Measurements from ENCODE around the gene TFRC.
"Not testable (repeated sequence)": the region's sequence is repeated elsewhere in the genome, so short reads cannot be mapped to it uniquely, and the experiment has no call there.

Gene TFRC

GRCh38 chr3:196079682-196080081, 2.2 kb downstream of the TFRC start:
- Histone ChIP-seq H3K9me3 (no peaks in the 10 kb centered on the region), H3K4me3 (no peak overlapping the region), H3K4me1 (peaks cover 0 to 19% (median 8%) of the 10 kb centered on the region in 4 donors), H3K36me3 (peaks cover 3 to 17% (median 9%) of the 10 kb centered on the region in 3 donors), H3K27me3 (no peaks in the 10 kb centered on the region), H3K27ac (no peak overlapping the region)
- no peak for TF ChIP-seq CTCF (IDR thresholded peaks at IDR 0.05)
- DNase-seq = no peak
- intact Hi-C loops (cut with DNase I; ENCODE audit: low total_unique reads) = no loop called here

GRCh38 chr3:196075013-196075412, 6.9 kb downstream of the TFRC start:
- no peak for DNase-seq
- intact Hi-C loops (cut with DNase I; ENCODE audit: low total_unique reads) = loop anchor here (2.0 kb wide), 1 partner anchor 122 kb away; no protein-coding TSS in a partner anchor
- TF ChIP-seq CTCF (IDR thresholded peaks at IDR 0.05) = no peak
- Histone ChIP-seq H3K27ac (no peak overlapping the region), H3K4me3 (no peak overlapping the region), H3K9me3 (no peaks in the 10 kb centered on the region), H3K4me1 (peaks cover 0 to under 1% (median 0%) of the 10 kb centered on the region in 4 donors), H3K36me3 (peaks cover 30 to 61% (median 37%) of the 10 kb centered on the region in 3 donors), H3K27me3 (no peaks in the 10 kb centered on the region)

DNA sequence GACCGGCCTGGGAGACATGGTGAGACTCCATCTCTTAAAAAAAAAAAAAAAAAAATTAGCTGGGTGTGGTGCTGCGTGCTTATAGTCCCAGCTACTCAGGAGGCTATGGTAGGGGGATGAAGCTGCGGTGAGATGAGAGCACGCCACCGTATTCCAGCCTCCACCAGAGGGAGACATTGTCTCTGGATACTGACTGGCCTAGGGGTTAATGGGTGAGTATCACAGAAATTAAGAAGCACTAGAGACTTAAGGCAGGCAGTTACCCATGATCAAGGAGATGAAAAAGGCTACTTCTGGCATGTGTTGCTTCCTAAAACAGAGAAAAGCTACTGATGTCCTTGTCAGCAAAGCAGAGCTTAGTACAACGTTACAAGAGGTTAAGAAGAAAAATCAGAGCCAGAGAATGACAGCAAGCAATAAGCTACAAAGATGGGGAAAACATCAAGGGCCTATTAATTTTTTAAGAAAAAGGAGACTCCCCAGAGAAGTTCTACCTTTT, 8.6 kb downstream of the TFRC start:
- H3K27me3 ChIP-seq = no peaks in the 10 kb centered on the region
- intact Hi-C loops (cut with DNase I; ENCODE audit: low total_unique reads) = no loop called here
- no peak overlapping the region for H3K4me3 ChIP-seq
- H3K36me3 ChIP-seq = peaks cover 33 to 77% (median 38%) of the 10 kb centered on the region in 3 donors
- H3K27ac ChIP-seq = no peak overlapping the region
- DNase-seq = peak in 1 of 2 donors; percentile 50
- TF ChIP-seq CTCF (IDR thresholded peaks at IDR 0.05) = peak; percentile 47 to 67
- H3K9me3 ChIP-seq = no peaks in the 10 kb centered on the region
- H3K4me1 ChIP-seq = no peaks in the 10 kb centered on the region

DNA sequence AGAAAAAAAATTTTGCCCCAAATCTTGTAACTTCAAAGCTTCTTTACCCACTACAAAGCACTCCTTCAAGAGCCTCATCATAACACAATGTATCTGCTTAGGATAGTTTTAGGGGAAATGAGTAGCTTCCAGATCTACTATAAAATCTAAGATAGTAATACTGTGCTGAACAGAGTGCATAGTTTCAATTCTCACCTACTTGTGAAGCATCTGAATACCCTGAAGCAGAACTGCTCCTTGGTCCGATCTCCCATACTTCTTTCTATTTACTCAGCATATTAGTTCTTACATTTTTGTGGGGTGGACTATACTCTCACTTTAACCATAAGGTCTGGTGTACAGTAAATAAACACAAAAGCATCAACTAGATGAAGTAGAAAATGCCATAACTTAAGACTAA, 9.6 kb downstream of the TFRC start:
- intact Hi-C loops (cut with DNase I; ENCODE audit: low total_unique reads) = no loop called here
- DNase-seq = no peak
- Histone ChIP-seq H3K4me3 (no peak overlapping the region), H3K27ac (no peak overlapping the region), H3K4me1 (no peaks in the 10 kb centered on the region), H3K27me3 (no peaks in the 10 kb centered on the region), H3K36me3 (peaks cover 43 to 87% (median 48%) of the 10 kb centered on the region in 3 donors), H3K9me3 (no peaks in the 10 kb centered on the region)
- TF ChIP-seq CTCF (IDR thresholded peaks at IDR 0.05) = no peak

GRCh38 chr3:196068812-196069211, 13.1 kb downstream of the TFRC start:
- H3K4me1 ChIP-seq; intact Hi-C loops (cut with DNase I; ENCODE audit: low total_unique reads); DNase-seq; H3K9me3 ChIP-seq; H3K27ac ChIP-seq; H3K27me3 ChIP-seq; H3K4me3 ChIP-seq: not testable (repeated sequence)
- H3K36me3 ChIP-seq = peaks cover 63 to 96% (median 73%) of the 10 kb centered on the region in 3 donors

- Histone ChIP-seq H3K9me3 (no peaks in the 10 kb centered on the region), H3K36me3 (peaks cover 73 to 98% (median 79%) of the 10 kb centered on the region in 3 donors), H3K4me1 (no peaks in the 10 kb centered on the region), H3K27me3 (no peaks in the 10 kb centered on the region), H3K4me3 (no peak overlapping the region), H3K27ac (no peak overlapping the region)
- intact Hi-C loops (cut with DNase I; ENCODE audit: low total_unique reads) = no loop called here
- DNase-seq = no peak
- TF ChIP-seq CTCF (IDR thresholded peaks at IDR 0.05) = no peak
Measured at GRCh38 chr3:196067439-196067838, 14.5 kb downstream of the TFRC start.
